Measurements from ENCODE around the gene AKT2.

The AKT2 gene

GRCh38 chr19:40282920-40283319 is 2.2 kb downstream of the AKT2 start:
- ATAC-seq (ENCODE audit: low read depth) (no peak), DNase-seq (ENCODE audit: low spot score) (no peak)
- peaks cover 4% of the 10 kb centered on the region for H3K4me1 ChIP-seq (ENCODE audit: insufficient read depth, poor library complexity, severe bottlenecking)
- TF ChIP-seq CTCF (IDR thresholded peaks at IDR 0.05; ENCODE audit: poor library complexity, severe bottlenecking) = no peak
- H3K36me3 ChIP-seq (ENCODE audit: low read depth) = peaks cover 4% of the 10 kb centered on the region; the same call in 1 of the 2 replicates
- H3K27me3 ChIP-seq (ENCODE audit: insufficient read depth, poor library complexity, severe bottlenecking) = no peaks in the 10 kb centered on the region
- no peak overlapping the region for H3K27ac ChIP-seq (ENCODE audit: poor library complexity, severe bottlenecking)
- H3K9me3 ChIP-seq (ENCODE audit: severe bottlenecking) = no peaks in the 10 kb centered on the region
- H3K4me3 ChIP-seq (ENCODE audit: severe bottlenecking) = no peak overlapping the region

- DNase-seq (ENCODE audit: low spot score) = no peak
- Histone ChIP-seq H3K4me1 (ENCODE audit: insufficient read depth, poor library complexity, severe bottlenecking) (peaks cover 4% of the 10 kb centered on the region), H3K9me3 (ENCODE audit: severe bottlenecking) (no peaks in the 10 kb centered on the region), H3K4me3 (ENCODE audit: severe bottlenecking) (no peak overlapping the region), H3K27ac (ENCODE audit: poor library complexity, severe bottlenecking) (no peak overlapping the region), H3K27me3 (ENCODE audit: insufficient read depth, poor library complexity, severe bottlenecking) (no peaks in the 10 kb centered on the region), H3K36me3 (ENCODE audit: low read depth) (peaks cover 4% of the 10 kb centered on the region; the same call in 1 of the 2 replicates)
- ATAC-seq (ENCODE audit: low read depth) = no peak
- no peak for TF ChIP-seq CTCF (IDR thresholded peaks at IDR 0.05; ENCODE audit: poor library complexity, severe bottlenecking)
Measured at GRCh38 chr19:40282209-40282580, 3.0 kb downstream of the AKT2 start.

- Histone ChIP-seq H3K27ac (ENCODE audit: poor library complexity, severe bottlenecking) (no peak overlapping the region), H3K4me1 (ENCODE audit: insufficient read depth, poor library complexity, severe bottlenecking) (peaks cover 4% of the 10 kb centered on the region), H3K4me3 (ENCODE audit: severe bottlenecking) (no peak overlapping the region), H3K36me3 (ENCODE audit: low read depth) (peaks cover 4% of the 10 kb centered on the region; the same call in 1 of the 2 replicates), H3K9me3 (ENCODE audit: severe bottlenecking) (no peaks in the 10 kb centered on the region), H3K27me3 (ENCODE audit: insufficient read depth, poor library complexity, severe bottlenecking) (no peaks in the 10 kb centered on the region)
- TF ChIP-seq CTCF (IDR thresholded peaks at IDR 0.05; ENCODE audit: poor library complexity, severe bottlenecking) = no peak
- DNase-seq (ENCODE audit: low spot score) (no peak), ATAC-seq (ENCODE audit: low read depth) (no peak)
Measured at GRCh38 chr19:40281381-40282208, 3.5 kb downstream of the AKT2 start.

GRCh38 chr19:40280608-40281221 is 4.4 kb downstream of the AKT2 start:
- ATAC-seq (ENCODE audit: low read depth) = no peak
- H3K36me3 ChIP-seq (ENCODE audit: low read depth) = peaks cover 4% of the 10 kb centered on the region; the same call in 1 of the 2 replicates
- H3K27me3 ChIP-seq (ENCODE audit: insufficient read depth, poor library complexity, severe bottlenecking) = no peaks in the 10 kb centered on the region
- no peak for TF ChIP-seq CTCF (IDR thresholded peaks at IDR 0.05; ENCODE audit: poor library complexity, severe bottlenecking)
- DNase-seq (ENCODE audit: low spot score) = no peak
- H3K27ac ChIP-seq (ENCODE audit: poor library complexity, severe bottlenecking) = no peak overlapping the region
- peaks cover 1% of the 10 kb centered on the region for H3K4me1 ChIP-seq (ENCODE audit: insufficient read depth, poor library complexity, severe bottlenecking)
- H3K4me3 ChIP-seq (ENCODE audit: severe bottlenecking) = no peak overlapping the region
- no peaks in the 10 kb centered on the region for H3K9me3 ChIP-seq (ENCODE audit: severe bottlenecking)
